HG03095 (cell line): ENCODE data around the gene EEPD1.
"Not testable (repeated sequence)": the region's sequence is repeated elsewhere in the genome, so short reads cannot be mapped to it uniquely, and the experiment has no call there.

ENCODE experiments used
- ATAC-seq: cut with Tn5 transposase; IDR thresholded peaks from one replicate; pipeline ENCODE4 v1.9.1; 2021; ENCODE audit warnings: moderate library complexity; ENCODE audit not compliant: unreplicated experiment

EEPD1 gene

DNA sequence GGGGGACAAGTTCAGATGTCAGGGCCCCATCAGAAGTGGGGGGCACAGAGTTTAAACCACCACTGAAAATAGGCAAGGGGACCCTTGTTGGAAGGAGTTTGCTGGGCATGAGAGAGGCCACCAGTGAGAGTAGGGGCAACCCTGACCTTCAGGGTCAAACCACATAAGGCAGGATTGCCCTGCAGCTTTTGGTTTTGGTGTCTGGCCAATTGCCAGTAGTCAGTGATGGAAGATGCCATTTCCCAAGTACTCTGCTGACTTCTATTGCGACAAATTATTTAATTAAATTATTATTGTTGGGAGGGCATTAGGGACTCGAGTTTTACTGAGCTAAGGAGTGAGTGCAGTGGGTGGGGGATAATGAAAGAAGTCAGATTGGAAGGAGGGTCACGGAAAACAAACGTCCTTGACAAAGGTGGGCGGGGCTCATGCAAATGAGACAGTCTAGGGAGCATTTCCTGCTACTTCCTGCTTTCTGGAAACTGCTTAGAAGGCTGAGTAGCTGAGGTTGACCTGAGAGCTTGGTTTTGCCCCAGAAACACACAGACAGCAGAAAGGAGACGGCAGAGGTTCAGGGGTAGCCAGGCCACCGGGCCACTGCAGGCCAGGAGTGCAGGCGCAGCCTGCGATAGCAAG lies 162.4 kb downstream of the EEPD1 start:
- no peak for ATAC-seq

DNA sequence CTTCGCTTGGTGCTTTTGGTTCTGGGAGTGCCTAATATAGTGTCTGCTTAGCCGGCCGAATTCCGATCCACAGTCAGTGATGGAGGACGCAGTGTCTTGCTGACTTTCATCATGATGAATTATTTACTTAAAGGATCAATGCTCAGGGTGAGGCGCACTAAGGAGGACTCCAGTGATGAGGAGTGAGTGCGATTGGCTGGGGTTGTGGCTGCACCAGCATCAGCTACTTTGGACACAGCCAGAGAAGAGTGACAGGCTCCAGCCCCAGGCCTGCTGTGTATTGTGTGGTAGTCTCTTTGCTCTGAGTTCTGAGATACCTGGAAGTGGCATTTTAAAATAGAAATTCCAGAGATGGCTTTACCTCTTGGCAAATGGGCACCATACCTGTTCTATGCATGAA lies 163.3 kb downstream of the EEPD1 start:
- no peak for ATAC-seq

DNA sequence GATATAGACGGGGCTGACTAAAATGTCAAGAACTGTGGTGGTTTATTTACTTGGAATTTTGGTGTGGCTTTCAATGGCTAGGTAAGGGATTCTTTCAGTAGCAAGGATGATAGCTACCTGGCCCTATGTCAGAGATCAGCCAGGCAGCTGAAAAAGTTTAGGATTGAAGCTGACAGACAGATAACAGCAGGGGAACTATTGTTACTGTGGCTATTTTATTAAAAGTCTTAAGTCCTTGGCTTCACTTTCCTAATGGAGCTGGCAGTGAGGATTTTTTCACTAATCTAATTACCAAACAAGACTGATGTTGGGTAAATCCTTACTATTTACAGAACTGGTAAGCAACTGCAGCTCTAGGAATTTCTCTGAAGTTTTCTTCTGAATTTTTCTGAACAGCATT lies 164.2 kb downstream of the EEPD1 start:
- no peak for ATAC-seq

- ATAC-seq, result no peak
These were observed 165.1 kb downstream of the EEPD1 start for GRCh38 chr7:36318116-36318515.

GRCh38 chr7:36321284-36321683 lies 168.2 kb downstream of the EEPD1 start:
- ATAC-seq, result not testable (repeated sequence)

- ATAC-seq, result no peak
These were observed 183.3 kb downstream of the EEPD1 start for GRCh38 chr7:36336390-36336789.

GRCh38 chr7:36338256-36338655 lies 185.2 kb downstream of the EEPD1 start:
- no peak for ATAC-seq

DNA sequence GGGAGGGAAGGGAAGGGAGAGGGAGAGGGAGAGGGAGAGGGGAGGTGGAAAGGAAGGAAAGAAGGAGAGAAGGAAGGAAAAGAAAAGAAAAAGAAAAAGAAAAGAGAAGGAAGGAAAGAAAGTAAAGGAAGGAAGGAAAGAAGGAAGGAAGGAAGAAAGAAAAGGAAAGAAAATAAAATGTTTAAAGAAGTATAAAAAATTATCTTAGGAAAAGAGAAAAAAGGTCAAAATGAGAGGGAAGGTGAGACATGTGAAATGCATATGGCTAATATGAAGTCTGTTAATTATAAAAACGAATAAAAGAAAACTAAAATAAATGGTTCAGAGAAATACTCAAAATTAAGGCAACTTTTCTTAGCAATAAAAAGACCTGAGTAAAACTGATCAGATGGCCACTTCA lies 190.5 kb downstream of the EEPD1 start:
- ATAC-seq, result no peak

DNA sequence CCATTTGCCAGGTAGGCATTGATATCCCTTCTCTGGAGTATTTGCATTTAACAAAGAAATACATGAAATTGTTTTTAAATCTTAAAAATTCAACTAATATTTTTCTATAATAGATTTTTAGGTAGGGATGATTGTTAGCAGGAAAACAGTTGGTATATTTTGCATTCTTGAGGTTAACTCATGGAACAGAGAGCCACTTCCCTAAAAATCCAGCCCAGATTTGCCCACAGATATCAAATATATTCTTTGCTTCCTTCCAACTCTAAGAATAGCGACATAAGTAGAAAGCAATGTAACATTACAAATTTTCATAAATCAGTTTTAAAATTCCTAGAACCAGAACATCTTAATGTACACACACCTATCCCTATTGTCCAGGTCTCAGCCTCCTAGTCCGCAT lies 191.6 kb downstream of the EEPD1 start:
- ATAC-seq, result no peak

DNA sequence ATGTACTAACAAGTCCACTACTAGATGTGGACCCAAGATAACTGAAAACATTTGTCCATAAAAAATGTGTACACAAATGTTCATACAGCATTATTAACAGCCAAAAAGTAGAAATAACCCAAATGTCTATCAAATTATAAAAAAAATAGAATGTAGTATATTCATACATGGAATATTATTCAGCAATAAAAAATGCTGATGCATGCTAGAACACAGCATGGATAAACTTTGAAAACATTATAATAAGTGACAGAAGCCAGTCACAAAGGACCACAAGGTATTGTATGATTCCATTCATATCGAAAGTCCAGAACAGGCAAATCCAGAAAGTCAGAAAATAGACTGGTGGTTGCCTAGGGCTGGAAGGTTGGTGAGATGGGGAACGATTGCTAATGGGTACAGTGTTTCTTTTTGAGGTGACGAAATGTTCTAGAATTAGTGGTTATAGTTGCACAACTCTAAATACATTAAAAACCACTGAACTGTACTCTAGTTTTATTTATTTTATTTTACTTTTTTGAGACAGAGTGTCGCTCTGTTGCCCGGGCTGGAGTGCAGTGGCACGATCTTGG lies 193.3 kb downstream of the EEPD1 start:
- no peak for ATAC-seq

DNA sequence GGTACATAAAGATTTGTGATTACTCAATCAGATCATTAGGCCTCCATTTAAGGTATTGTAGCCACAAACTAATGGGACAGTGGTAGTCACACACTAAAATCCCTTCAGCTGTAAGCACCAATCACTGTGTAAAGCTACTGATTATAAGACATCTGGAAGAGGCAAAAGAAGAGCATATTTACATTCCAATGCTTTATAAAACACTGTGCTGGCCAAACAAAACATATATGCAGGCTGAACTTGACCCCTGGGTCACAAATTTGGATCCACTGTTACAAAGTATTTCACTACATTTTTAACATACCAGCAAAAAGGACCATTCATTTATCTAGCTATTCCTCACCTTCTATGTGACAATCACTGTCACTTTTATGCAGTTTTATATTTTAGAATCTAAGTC lies 195.2 kb downstream of the EEPD1 start:
- ATAC-seq, result no peak

- no peak for ATAC-seq
These were observed 195.7 kb downstream of the EEPD1 start for GRCh38 chr7:36348771-36349170.

DNA sequence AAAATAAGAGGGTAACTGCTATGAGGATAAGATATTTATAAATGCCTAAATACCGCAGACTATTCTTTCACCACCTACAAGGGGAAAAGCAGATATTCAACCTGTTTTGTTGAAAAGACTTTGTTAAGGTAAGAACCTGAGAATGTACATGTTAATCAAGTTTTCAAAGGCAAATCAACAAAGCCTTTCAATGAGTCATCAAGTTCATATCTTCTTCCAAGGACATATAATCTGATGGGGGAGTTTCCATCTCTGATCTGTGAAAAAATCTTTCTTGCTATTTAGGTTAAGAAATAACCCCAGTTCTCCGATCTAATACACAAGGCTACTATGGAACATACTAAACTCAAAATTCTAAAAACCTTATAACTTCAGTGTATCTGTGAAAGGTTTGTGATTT lies 196.6 kb downstream of the EEPD1 start:
- ATAC-seq, result no peak
